CD4-positive, alpha-beta T cell treated with Interleukin-4 for 4 hours (primary cell): Measurements from ENCODE around the gene CCDC57.

Experiments used
- DNase-seq: peaks from one replicate; pipeline ENCODE4 v3.0.0-alpha.2; 2020

CCDC57 gene

GRCh38 chr17:82245134-82246039 is 32.7 kb upstream of the CCDC57 start:
- no peak for DNase-seq

- DNase-seq = no peak
Measured at GRCh38 chr17:82244413-82245133, 31.9 kb upstream of the CCDC57 start.

GRCh38 chr17:82243648-82244412 is 31.2 kb upstream of the CCDC57 start:
- no peak for DNase-seq

- no peak for DNase-seq
Measured at GRCh38 chr17:82242977-82243647, 30.5 kb upstream of the CCDC57 start.

GRCh38 chr17:82242698-82242976 is 30.0 kb upstream of the CCDC57 start:
- no peak for DNase-seq

- no peak for DNase-seq
Measured at GRCh38 chr17:82241926-82242697, 29.5 kb upstream of the CCDC57 start.

- DNase-seq = peak; percentile 33
Measured at GRCh38 chr17:82241183-82241925, 28.7 kb upstream of the CCDC57 start.

GRCh38 chr17:82240506-82241182 is 28.0 kb upstream of the CCDC57 start:
- no peak for DNase-seq

GRCh38 chr17:82239926-82240505 is 27.4 kb upstream of the CCDC57 start:
- no peak for DNase-seq

- DNase-seq = no peak
Measured at GRCh38 chr17:82239401-82239925, 26.8 kb upstream of the CCDC57 start.

- peak; percentile 81 for DNase-seq
Measured at GRCh38 chr17:82238472-82239201, 26.0 kb upstream of the CCDC57 start.

GRCh38 chr17:82237746-82238471 is 25.3 kb upstream of the CCDC57 start:
- no peak for DNase-seq

- no peak for DNase-seq
Measured at GRCh38 chr17:82237083-82237745, 24.6 kb upstream of the CCDC57 start.

GRCh38 chr17:82236142-82236971 is 23.7 kb upstream of the CCDC57 start:
- DNase-seq = peak; percentile 60

GRCh38 chr17:82235775-82236141 is 23.1 kb upstream of the CCDC57 start:
- no peak for DNase-seq

GRCh38 chr17:82235056-82235774 is 22.6 kb upstream of the CCDC57 start:
- no peak for DNase-seq
